ENCODE measurements around the gene RBBP5.

GRCh38 chr1:205088341-205088740 lies 33.4 kb downstream of the RBBP5 start:
- TF ChIP-seq CTCF (conservative IDR thresholded peaks at IDR 0.05 in 1 of 2, IDR thresholded peaks at IDR 0.05 in 1 of 2; ENCODE audit: extremely low read depth in 1 of 2, insufficient read depth in 1 of 2, low read depth in 1 of 2, low read length in 2 of 2) (no peak), EZH2 (IDR thresholded peaks at IDR 0.05; ENCODE audit: borderline replicate concordance, low read length) (no peak)

All from mammary epithelial cell (primary cell).